ENCODE results near the gene SRMS.

The SRMS gene

GRCh38 chr20:63558804-63559484 is 11.4 kb upstream of the SRMS start:
- H3K27me3 ChIP-seq (ENCODE audit: control insufficient read depth, insufficient read depth, low read length), result no peaks in the 10 kb centered on the region
- no peaks in the 10 kb centered on the region for H3K9me3 ChIP-seq (ENCODE audit: control insufficient read depth, low read length)
- no peak overlapping the region for H3K9ac ChIP-seq
- no peak for TF ChIP-seq CTCF (IDR thresholded peaks at IDR 0.05)
- H3K27ac ChIP-seq, result no peak overlapping the region
- H2AFZ ChIP-seq, result no peak overlapping the region
- H3K4me3 ChIP-seq (ENCODE audit: low read depth, low read length), result no peak overlapping the region
- no peaks in the 10 kb centered on the region for H3K79me2 ChIP-seq
- H3K4me2 ChIP-seq (ENCODE audit: low read length), result no peak overlapping the region
- no peaks in the 10 kb centered on the region for H3K36me3 ChIP-seq (ENCODE audit: control insufficient read depth, insufficient read depth, low read length)
- H3K4me1 ChIP-seq, result no peaks in the 10 kb centered on the region

GRCh38 chr20:63557481-63557891 is 9.9 kb upstream of the SRMS start:
- Histone ChIP-seq H3K9ac (no peak overlapping the region), H3K9me3 (ENCODE audit: control insufficient read depth, low read length) (no peaks in the 10 kb centered on the region), H3K27ac (no peak overlapping the region), H3K36me3 (ENCODE audit: control insufficient read depth, insufficient read depth, low read length) (no peaks in the 10 kb centered on the region), H3K4me1 (peaks cover 4% of the 10 kb centered on the region), H3K4me3 (ENCODE audit: low read depth, low read length) (no peak overlapping the region), H3K79me2 (no peaks in the 10 kb centered on the region), H3K4me2 (ENCODE audit: low read length) (no peak overlapping the region), H3K27me3 (ENCODE audit: control insufficient read depth, insufficient read depth, low read length) (no peaks in the 10 kb centered on the region), H2AFZ (no peak overlapping the region)
- no peak for TF ChIP-seq CTCF (IDR thresholded peaks at IDR 0.05)

GRCh38 chr20:63556873-63557478 is 9.4 kb upstream of the SRMS start:
- H3K4me2 ChIP-seq (ENCODE audit: low read length), result no peak overlapping the region
- H3K79me2 ChIP-seq, result no peaks in the 10 kb centered on the region
- peaks cover 4% of the 10 kb centered on the region for H3K4me1 ChIP-seq
- H3K27me3 ChIP-seq (ENCODE audit: control insufficient read depth, insufficient read depth, low read length), result no peaks in the 10 kb centered on the region
- H3K36me3 ChIP-seq (ENCODE audit: control insufficient read depth, insufficient read depth, low read length), result no peaks in the 10 kb centered on the region
- no peak overlapping the region for H3K9ac ChIP-seq
- no peak overlapping the region for H2AFZ ChIP-seq
- no peaks in the 10 kb centered on the region for H3K9me3 ChIP-seq (ENCODE audit: control insufficient read depth, low read length)
- no peak for TF ChIP-seq CTCF (IDR thresholded peaks at IDR 0.05)
- H3K27ac ChIP-seq, result no peak overlapping the region
- no peak overlapping the region for H3K4me3 ChIP-seq (ENCODE audit: low read depth, low read length)

GRCh38 chr20:63555661-63556381 is 8.3 kb upstream of the SRMS start:
- Histone ChIP-seq H3K4me2 (ENCODE audit: low read length) (no peak overlapping the region), H3K4me3 (ENCODE audit: low read depth, low read length) (no peak overlapping the region), H3K27me3 (ENCODE audit: control insufficient read depth, insufficient read depth, low read length) (no peaks in the 10 kb centered on the region), H3K27ac (no peak overlapping the region), H3K9ac (no peak overlapping the region), H2AFZ (no peak overlapping the region), H3K79me2 (no peaks in the 10 kb centered on the region), H3K4me1 (peaks cover 4% of the 10 kb centered on the region), H3K9me3 (ENCODE audit: control insufficient read depth, low read length) (no peaks in the 10 kb centered on the region), H3K36me3 (ENCODE audit: control insufficient read depth, insufficient read depth, low read length) (no peaks in the 10 kb centered on the region)
- TF ChIP-seq CTCF (IDR thresholded peaks at IDR 0.05), result no peak
